Uterus (tissue), 4 donors: ENCODE data around the gene SLC16A12. TPM values are rescaled to one million over a fixed set of nuclear protein-coding genes. Genes with fewer than 3 reads are reported as not detected.

Experiments
- DNase-seq, 2 donors: peaks; one replicate each; pipeline ENCODE4 v3.0.0-alpha.2; 2019 to 2020
- H3K27ac ChIP-seq, 2 donors: fragments of 200-600 bp; sonication (generic); 1 replicate in 1 of 2; 2 replicates in 1 of 2; pipeline ENCODE4 v1.5.1; 2016 to 2018
- H3K27me3 ChIP-seq, 2 donors: fragments of 200-600 bp; sonication (generic); one replicate each; pipeline ENCODE4 v1.5.1; 2018 to 2019; ENCODE audit warnings: control low read depth in 1 of 2
- H3K36me3 ChIP-seq, 2 donors: fragments of 200-600 bp; sonication (generic); one replicate each; pipeline ENCODE4 v1.5.1; 2019; ENCODE audit warnings: control low read depth in 1 of 2
- H3K4me1 ChIP-seq, 2 donors: fragments of 200-600 bp; sonication (generic); one replicate each; pipeline ENCODE4 v1.5.1; 2018 to 2019; ENCODE audit warnings: control low read depth in 1 of 2
- H3K4me3 ChIP-seq, 2 donors: fragments of 200-600 bp; sonication (generic); 1 replicate in 1 of 2; 2 replicates in 1 of 2; pipeline ENCODE4 v1.5.1; 2018 to 2019; ENCODE audit warnings: mild to moderate bottlenecking in 1 of 2
- H3K9me3 ChIP-seq, 2 donors: fragments of 200-600 bp; sonication (generic); one replicate each; pipeline ENCODE4 v1.5.1; 2019; ENCODE audit warnings: control low read depth in 1 of 2
- CTCF ChIP-seq, 4 experiments: fragments of 200-600 bp in 2 of 4; fragments of 450-650 bp in 2 of 4; sonication (generic) in 2 of 4; IDR thresholded peaks; one replicate each; pipeline ENCODE4 v1.5.1; 2016 to 2019; ENCODE audit warnings: antibody characterized with exemption in 4 of 4, mild to moderate bottlenecking in 2 of 4, moderate library complexity in 1 of 4
- POLR2A ChIP-seq, 2 donors: fragments of 450-650 bp; IDR thresholded peaks; one replicate each; pipeline ENCODE4 v1.6.1; 2016; ENCODE audit warnings: antibody characterized with exemption in 2 of 2, mild to moderate bottlenecking in 1 of 2, moderate library complexity in 1 of 2
- intact Hi-C: fragments of 100-400 bp; cut with DNase I; formaldehyde crosslinking; loops from one replicate; pipeline ENCODE4 v1.15.1; 2023; ENCODE audit warnings: low total_unique reads
- total RNA-seq, 4 donors: library from RNA; depleted of rRNA in 3 of 4; stranded (reverse); fragments of >200 nt in 3 of 4; gene quantifications; one replicate each; pipeline versions ENCODE4 v1.1.0 to v1.2.4, GENCODE V29; 2014 to 2023
- donor health status: DM: yes; HTN: yes; CAD: no.

The SLC16A12 gene
- total RNA-seq, 4 donors from 2014 or later, result 0.26 to 7.4 (median 0.51) TPM

- intact Hi-C loops, result no loop called here
- H3K9me3 ChIP-seq, result no peaks in the 10 kb centered on the region
- no peaks in the 10 kb centered on the region for H3K36me3 ChIP-seq
- no peak for DNase-seq
- H3K4me1 ChIP-seq, result no peaks in the 10 kb centered on the region
- no peaks in the 10 kb centered on the region for H3K27me3 ChIP-seq
- H3K4me3 ChIP-seq, result no peak overlapping the region
- TF ChIP-seq POLR2A (IDR thresholded peaks at IDR 0.05) (no peak), CTCF (IDR thresholded peaks at IDR 0.05) (no peak)
- no peak overlapping the region for H3K27ac ChIP-seq
Observed at GRCh38 chr10:89425000-89425399, 110.4 kb downstream of the SLC16A12 start.

GRCh38 chr10:89421018-89421476 lies 114.3 kb downstream of the SLC16A12 start:
- Histone ChIP-seq H3K9me3 (no peaks in the 10 kb centered on the region), H3K27ac (peak overlapping the region in 1 of 2 donors; percentile 18), H3K36me3 (no peaks in the 10 kb centered on the region), H3K4me3 (no peak overlapping the region), H3K4me1 (no peaks in the 10 kb centered on the region), H3K27me3 (no peaks in the 10 kb centered on the region)
- no peak for TF ChIP-seq CTCF (IDR thresholded peaks at IDR 0.05)
- no peak for TF ChIP-seq POLR2A (IDR thresholded peaks at IDR 0.05)
- intact Hi-C loops, result no loop called here
- DNase-seq, result no peak

GRCh38 chr10:89419548-89419947 lies 115.8 kb downstream of the SLC16A12 start:
- Histone ChIP-seq H3K4me1 (no peaks in the 10 kb centered on the region), H3K27ac (peak overlapping the region in 1 of 2 donors; percentile 20), H3K36me3 (no peaks in the 10 kb centered on the region), H3K9me3 (no peaks in the 10 kb centered on the region), H3K4me3 (no peak overlapping the region), H3K27me3 (no peaks in the 10 kb centered on the region)
- TF ChIP-seq POLR2A (IDR thresholded peaks at IDR 0.05) (no peak), CTCF (IDR thresholded peaks at IDR 0.05) (peak in 2 of 4 experiments; percentile 27 to 29)
- intact Hi-C loops, result no loop called here
- no peak for DNase-seq

- DNase-seq, result no peak
Observed at GRCh38 chr10:89416465-89416864, 118.9 kb downstream of the SLC16A12 start.

More at GRCh38 chr10:89416465-89416864, 118.9 kb downstream of the SLC16A12 start:
- no peaks in the 10 kb centered on the region for H3K36me3 ChIP-seq
- no peak overlapping the region for H3K4me3 ChIP-seq
- H3K27me3 ChIP-seq, result no peaks in the 10 kb centered on the region
- no peak for TF ChIP-seq CTCF (IDR thresholded peaks at IDR 0.05)
- TF ChIP-seq POLR2A (IDR thresholded peaks at IDR 0.05), result no peak
- peak overlapping the region; percentile 95 for H3K27ac ChIP-seq
- no peaks in the 10 kb centered on the region for H3K9me3 ChIP-seq
- intact Hi-C loops, result no loop called here
- no peaks in the 10 kb centered on the region for H3K4me1 ChIP-seq
